ENCODE measurements around the gene DENND1A.

Gene DENND1A

DNA sequence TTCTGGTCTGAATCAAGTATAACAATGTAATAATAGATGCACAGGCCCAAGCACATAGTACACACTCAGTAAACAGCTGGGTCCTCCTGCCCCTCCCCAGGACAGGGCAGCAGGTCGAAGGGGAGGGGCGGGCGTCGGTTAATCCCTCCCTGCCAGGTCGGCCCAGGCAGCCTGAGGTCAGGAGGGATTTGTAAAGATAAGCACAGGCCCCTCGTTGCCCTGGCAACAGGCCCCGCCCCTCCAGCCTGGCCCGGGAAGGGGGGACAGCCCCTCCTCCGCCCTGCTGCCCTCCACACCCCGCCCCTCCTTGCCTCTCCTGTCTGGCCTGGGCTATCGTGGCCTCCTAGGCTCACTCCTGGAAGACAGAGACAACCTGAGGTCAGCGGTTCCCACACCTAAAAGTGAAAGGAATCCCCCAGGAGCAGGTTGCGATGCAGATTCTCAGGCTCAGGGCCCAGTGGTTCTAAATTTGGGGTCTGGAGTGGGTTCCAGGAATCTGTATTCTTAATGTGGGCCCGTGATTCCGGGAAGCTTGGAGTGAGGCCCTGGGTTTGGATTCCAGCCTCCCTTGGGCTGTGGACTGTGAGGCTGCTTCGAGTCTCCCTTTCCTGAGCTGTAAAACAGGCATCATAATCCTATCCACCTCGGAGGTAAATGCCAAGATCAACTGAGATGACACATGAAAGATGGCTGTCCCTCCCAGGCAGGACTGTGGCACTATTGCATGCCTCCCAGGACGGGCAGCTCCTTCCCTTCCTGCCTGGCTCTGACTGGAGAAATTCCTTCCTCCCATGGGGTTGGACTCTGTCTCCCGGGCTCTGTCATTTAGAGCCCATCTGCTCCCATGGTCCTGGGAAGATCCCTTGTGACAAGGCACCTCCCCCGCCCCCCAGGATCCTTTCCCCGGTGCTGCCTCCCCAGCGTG, 569.5 kb downstream of the DENND1A start:
- DNase-seq = peak; percentile 7

DNA sequence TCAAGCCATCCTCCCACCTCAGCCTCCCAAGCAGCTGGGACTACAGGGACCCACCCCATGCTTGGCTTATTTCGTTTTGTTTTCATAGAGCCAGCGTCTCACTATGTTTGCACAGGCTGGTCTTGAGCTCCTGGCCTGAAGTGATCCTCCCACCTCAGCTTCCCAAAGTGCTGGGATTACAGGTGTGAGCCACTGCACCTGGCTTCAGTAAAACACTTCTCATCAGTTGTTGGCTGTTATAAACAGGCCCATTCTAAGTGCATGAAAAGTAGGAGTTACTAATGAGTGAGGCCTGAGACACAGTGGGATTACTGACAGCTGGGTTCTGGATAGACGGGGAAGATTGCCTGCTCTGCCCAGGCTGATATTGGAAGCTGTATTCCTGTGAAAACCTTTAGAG, 570.4 kb downstream of the DENND1A start:
- no peak for DNase-seq

DNA sequence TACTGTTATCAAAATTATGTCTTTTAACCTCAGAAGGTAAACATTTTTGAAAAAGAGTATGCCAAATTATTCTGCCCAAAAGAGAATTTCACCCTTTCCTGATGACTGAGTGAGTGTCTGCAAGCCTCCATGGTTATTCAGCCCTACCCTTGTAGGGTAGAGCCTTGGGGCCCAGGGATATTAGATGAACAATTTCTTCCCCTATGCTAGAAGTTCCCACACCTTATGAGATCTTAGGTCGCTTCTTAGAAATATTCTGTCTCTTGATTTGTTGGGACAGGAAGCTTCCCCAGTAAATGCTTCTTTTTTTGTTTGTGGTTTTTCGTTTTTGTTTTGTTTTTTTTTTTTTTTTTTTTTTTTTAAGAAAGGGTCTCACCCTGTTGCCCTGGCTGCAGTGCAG, 570.8 kb downstream of the DENND1A start:
- no peak for DNase-seq

DNA sequence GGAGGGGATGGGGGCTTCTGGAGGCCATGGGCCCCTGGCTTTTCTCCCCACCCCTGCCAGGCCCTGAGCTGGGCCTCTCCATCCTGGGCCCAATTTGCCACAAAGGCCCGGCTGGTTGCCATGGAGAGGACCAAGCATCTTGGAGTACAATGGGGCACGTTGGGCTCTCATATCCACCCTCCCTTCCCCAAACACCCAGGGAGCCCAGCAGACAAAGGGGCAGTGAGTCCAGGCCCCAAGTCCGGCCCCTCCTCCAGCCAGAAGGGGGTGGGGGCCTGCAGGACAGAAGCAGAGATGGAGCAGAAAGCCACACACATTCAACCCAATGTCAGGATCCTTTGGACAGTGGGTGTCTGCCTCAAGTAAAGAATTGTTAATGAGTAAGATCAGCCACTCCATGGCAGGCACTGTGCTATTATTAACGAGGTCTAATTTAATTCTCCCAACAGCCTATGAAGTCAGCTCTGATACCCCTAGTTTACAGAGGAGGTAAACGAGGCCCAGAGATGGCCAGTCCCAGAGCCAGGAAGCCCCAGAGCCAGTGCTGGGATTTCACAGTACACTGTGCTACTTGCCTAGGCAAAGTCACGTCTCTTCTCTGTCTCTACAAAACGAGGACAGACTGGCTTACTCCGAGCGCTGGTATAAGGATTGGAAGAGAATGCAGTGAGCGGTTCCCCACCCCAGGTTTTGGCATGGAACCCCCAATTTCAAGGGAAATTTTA, 571.6 kb downstream of the DENND1A start:
- no peak for DNase-seq

DNA sequence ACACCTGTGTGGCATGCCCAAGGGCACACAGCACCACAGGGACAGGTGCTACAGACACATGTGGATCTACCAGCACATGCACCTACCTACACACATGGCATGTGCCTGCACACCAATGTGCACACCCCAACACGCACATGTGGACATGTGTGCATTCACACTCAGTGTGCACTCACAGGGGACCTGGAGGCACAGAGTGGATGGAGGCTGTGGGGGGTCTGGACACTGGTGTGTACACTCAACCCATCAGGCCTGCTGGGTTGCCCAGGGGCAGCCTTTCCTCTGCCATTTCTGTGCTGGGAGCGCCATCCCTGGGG, 572.2 kb downstream of the DENND1A start:
- no peak for DNase-seq

DNA sequence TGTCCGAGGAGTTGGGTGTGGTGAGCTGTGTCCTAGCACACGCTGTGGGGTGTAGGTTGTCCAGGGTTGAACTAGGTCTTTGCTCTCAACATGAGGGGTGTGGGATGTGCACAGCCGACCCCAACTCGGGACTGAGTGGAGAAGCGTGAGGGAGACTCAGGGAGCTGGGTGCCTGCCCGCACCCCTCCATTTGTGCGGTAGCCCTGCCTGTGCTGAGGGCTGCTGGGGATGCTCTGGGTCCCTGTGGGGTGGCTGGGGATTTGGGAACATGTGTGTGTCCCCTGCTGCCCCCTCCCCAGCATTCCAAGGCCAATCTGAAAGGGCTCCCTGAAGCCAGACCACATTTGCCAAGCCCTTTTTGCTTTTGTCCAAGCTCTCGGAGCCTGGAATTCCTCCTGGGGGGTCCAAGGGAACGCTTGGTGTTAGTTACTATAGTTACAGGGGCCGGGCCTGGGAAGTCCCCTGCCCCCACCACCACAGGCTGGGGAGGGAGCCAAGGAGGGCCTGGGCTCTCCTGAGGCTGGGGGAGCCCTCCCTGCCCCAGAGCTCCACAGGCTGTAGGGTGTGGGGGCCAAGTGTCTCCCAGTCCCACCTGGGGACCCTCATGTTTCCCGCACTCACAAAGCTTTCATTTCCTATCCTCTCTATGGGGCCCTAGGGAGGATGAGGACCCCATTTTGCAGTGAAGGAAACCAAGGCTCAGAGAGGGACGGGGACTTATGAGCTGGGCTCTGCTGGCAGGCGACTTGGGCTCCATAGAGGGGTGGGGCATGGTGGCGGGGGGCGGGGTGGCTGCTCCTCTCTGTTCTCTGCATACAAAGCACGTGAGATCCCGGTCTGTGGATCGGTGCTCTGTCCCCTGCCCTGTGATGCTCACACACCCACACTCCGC, 572.8 kb downstream of the DENND1A start:
- no peak for DNase-seq

DNA sequence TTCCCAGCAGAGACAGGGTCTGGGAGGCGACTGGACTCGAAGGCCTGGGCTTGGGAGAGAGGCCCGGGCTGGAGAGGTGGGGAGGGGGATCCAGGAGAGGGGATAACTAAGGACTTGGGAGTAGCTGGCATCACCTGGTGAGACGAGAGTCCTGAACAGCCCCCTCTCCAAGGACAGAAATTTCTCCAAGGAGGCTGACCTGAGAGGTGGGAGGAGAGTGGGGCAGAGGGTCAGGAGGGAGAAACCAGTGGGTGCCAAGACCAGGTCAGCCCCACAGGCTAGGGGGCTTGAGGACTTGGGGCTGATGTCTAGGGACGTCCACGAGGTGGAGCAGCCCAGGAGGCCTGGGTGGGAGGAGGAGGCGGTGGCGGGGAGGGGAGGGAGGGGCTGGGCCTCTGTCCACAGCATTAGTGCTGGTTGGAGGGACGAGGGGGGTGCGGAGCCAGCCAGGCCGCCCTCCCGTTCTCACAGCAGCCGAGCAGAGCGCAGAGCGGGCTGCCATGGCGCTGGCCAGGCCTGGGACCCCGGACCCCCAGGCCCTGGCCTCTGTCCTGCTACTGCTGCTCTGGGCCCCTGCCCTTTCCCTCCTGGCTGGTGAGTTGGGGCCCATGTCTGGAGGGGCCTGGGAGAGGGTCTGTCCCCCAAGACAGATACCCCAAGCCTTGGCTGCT, 574.0 kb downstream of the DENND1A start, which contains the start of gene CRB2:
TSS of gene CRB2 (plus strand) at position 437 of the 671 bp plus-strand sequence. CDS start at position 501, 64 bp downstream.
- DNase-seq = no peak

DNA sequence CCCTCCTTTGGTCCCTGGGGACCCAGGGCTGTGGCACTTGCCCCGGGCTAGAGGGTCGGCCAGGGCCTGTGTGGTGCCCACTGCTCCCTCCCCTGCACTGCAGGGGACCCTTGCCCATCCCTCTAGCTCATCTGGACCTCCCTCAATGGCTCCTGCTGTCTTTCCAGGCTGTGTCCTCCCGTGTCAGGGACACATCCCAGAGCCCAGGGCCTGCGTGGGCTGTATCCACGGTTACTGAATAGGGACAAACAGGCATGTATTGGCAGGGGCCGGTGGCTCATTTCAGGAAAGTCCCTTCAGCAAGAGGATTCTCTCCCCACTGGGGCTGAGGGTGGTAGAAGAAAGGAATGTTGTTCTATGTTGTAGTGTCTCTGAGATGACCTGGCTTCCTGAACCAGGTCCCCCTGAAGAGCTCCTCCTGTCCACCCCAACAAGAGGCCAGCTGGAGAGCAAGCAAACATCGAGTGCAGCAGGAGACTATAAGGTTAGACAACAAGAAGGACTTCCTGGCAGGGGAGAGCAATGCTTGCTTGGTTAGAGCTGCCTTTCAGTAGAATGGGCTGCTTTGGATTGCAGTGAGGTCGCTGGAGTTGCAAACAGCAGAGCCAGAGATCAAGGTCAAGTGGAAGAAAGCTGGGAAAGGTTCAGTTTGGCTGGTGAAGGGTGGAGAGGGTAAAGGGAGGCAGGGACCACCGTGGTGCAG, 575.0 kb downstream of the DENND1A start:
- DNase-seq = no peak

DNA sequence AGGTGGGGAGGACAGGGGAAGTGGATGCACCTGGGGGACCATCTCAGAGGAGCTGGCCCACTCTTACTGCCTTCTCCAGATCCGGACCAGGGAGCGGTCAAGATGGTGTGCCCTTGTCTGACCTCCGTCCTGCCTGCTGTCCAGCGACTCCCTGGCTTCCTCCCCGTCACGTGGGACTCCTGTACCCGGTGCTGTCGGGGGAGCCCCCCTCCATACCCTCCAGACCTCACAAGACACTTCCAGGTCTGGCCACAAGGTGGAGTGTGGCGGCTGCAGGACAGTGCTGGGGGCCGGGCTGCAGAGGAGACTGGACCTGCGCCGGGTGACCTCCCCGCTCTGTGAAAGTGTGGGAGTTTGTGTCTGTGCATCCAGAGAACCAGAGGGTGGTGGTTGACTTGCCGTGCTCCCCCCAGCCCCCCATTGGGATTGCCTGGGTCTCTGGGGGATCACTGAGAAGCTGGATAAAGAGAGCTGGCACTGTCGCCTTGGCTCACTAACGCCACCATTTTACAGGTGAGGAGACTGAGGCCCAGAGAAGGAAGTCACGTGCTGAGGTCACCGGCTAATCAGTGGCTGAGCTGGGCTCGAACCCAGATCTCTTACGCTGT, 575.8 kb downstream of the DENND1A start:
- DNase-seq = peak; percentile 1

DNA sequence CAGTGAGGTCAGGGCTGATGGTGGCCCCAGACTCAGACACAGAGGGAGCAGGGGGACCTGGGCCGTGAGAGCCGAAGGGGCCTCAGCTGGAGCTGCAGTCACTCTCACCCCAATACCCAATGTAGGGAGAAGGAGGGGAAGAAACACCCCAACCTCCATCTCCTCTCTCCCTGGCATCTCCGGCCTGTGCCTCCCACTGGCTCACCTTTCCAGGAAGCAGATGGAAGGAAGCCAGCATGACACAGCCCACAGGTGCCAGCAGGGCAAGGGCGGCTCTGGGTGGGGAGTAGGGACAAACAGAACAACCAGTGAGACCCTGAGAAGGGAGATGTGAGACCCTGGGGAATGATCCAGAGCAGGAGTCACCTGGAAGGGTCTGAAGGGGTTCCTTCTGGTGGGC, 576.9 kb downstream of the DENND1A start:
- DNase-seq = no peak

DNA sequence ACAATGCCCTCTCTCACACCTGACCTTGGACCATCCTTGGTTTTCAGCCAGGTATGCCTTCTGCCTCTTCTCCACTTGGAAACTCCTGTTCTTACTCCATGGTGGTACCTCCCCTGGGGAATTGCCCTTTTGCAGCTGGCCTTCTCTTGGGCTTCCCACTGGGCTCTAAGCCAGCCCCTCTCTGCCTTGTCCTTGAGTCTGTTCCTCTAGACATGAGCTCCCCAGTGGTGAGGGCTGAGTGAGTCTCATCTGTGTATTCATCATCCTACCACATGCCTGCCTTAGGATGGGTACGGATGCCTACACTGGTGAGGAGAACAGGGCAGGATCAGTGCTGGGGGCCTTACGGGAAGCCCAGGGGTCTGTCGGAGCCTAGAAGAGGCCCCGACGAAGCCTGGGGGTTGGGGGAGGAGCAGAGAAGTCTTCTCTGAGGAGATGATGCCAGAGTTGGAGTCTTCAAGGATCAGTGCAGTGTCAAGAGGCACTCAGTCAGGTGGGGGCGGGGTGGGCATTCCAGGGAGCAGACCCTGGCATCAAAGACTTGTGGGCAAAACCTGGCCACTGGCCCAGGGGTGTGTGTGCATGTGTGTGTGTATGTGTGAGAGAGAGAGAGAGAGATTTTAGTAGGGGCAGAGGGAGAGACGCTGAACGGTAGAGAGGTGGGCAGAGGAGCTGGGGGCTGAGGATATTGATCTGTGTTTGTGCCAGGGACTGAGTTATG, 579.2 kb downstream of the DENND1A start:
- DNase-seq = no peak

DNA sequence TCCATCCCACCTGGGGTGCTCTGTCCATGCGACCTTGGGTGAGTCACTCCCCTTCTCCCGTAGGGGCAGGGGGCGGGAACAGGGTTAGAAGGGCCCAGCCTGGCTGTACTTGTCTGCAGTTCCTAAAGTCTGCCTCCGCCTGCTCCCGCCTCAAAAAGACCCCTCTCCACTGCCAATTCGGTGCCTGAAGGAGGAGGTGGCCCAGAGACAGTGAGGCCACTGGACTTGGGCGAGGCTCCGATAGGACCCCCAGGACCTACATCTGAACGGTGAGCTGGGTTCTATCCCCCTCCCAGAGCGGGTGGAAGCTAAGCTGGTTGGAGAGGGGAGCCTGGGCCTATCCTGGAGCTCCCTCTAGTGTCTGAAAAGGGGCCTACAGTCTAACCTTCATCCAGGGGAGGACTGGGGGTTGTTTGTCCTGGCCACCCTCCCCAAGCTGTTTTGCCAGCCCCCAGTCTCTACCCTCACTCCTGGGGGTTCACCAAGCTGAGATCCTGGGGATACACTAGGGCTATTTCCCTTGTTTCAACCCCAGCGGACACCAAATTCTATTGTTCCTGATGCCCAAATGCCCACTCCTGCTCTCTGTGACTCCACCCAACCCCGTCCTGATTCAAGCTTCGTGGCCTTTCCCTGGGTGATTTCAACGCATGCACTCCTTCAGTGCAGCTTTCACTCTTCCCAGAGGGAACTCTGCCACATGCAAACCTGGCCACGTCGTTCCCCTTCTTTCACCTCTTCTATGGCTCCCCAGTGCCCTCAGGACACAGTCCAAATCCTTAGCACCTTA, 580.0 kb downstream of the DENND1A start:
- DNase-seq = peak; percentile 16

DNA sequence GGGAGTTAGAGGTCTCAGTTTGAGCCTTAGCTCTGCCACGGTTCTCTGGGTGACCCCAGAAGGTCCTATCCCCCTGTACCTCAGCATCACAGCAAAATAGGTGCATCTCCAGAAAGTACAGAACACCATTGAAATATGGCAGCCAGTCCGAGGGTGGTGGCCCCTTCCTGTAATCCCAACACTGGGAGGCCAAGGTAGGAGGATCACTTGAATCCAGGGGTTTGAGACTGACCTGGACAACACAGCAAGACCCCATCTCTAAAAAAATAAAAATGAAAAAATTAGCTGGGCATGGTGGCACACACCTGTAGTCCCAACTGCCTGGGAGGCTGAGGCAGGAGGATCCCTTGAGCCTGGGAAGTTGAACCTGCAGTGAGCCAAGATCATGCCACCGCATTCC, 580.9 kb downstream of the DENND1A start:
- DNase-seq = no peak

DNA sequence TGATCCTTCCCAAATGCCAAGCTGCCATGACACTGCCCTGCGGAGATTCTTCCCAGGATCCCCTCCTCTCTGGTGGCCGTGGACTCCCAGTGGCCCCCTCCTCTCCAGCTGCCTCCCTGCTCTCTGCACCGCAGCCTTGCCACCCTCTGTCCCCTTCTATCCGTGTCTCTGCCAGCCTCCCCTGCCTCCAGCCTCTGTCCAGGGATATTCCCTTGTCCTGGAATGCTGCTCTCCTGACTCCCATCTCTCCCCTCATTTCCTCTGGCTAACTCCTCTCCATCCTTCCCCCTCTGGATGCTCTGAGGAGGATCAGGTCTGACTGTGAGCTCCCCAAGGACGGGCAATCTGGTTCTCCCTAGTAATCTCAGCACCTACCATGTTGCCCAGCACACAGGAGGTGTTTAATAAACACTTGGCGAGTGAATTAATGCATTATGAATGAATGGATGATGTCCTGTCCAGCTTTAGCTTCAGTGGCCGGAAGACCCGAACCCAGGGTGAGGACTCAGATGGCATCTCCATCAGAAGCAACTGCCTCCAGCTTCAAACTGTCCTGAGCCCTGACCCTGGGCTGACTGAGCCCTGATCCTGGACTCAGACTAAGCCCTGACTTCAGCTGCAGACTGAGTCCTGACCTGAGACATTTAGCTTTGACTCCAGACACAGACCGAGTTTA, 581.5 kb downstream of the DENND1A start:
- no peak for DNase-seq

DNA sequence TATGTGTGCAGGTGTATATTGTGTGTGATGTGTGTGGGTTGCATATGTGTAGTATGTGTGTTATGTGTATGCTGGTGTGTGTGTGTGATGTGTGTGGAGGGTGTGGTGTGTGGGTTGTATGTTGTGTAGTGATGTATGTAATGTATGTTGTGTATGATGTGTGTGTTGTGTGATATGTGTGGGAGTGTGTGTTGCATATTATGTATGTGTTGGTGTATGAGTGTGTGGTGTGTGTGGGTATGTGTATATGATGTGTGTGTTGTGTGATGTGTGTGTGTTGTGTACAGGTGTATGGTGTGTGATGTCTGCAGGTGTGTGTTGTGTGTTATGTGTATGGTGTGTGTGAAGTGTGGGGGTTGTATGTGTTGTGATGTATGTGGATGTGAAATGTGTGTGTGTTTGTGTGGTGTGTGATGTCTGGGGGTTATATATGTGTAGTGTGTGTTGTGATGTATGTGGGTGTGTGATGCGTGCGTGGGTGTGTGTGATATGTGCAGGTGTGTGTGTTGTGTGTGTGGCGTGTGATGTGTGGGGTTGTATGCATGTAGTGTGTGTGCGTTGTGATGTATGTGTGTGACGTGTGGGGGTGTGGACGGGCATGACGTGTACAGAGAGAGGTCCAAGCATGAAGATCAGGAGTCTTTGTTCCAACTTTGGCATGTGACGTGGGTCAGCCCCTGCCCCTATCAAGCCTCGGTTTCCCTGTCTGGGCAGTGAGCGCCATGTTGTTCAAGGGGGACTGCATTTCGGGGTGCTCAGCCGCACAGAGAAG, 582.5 kb downstream of the DENND1A start:
- DNase-seq = no peak

DNA sequence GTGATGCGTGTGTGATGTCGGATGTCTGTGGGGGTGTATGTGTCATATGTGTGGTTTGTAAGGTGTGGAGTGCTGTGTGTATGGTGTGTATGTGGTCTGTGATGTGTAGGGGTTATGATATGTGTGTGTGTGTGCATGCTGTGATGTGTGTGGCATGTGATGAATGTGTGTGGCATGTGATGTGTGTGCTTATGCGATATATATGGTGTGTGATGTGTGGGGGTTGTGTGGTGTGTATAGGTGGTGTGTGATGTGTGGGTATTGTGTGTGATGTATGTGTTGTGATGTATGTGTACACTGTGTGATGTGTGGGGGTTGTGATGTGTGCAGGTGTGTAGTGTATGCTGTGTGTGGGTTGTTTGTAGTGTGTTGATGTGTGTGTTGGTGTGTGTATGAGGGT, 583.1 kb downstream of the DENND1A start:
- no peak for DNase-seq

DNA sequence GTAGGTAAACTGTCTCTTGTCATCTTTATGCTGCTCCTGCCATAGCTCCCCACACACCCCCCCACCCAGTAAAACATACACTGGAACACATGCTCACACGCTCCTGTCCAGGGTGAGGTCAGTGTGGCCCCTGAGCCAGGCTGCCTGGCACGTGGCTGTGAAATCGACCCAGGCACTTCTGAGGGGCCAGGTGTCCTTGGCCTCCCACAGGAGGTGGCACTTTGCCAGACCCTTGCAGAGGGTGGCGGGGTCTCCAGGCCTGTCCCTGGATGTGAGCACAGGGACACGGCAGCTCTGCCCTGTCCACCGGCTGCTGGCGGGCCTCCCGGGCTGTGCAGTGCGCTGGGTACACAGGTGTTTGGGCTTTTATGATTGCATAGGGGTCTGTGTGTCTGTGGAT, 583.9 kb downstream of the DENND1A start:
- DNase-seq = no peak

DNA sequence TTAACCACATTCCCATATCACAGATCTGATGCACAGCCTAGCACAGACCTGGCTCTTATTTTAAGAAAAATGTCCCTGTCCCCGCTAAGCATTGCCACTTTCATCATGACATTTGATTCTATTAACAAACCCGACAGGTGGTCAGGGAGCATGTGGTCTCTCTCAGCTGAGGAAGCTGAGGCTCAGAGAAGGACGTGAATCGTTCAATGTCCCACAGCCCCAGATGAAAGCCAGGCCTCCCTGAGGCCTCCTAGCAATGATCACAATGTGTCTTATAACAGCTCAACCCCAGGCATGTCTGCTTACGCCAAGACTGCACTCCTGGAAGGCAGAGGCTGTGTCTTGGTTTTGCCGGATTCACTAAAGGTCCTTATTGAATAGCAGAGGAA, 584.4 kb downstream of the DENND1A start:
- DNase-seq = no peak

All from NCI-H526 treated with DMSO at 0.1 percent for 48 hours (cell line).